ENCODE measurements around the gene CD109.
A peak's percentile ranks its signal among the peaks of the same experiment; 100 is the strongest.

The CD109 gene

DNA sequence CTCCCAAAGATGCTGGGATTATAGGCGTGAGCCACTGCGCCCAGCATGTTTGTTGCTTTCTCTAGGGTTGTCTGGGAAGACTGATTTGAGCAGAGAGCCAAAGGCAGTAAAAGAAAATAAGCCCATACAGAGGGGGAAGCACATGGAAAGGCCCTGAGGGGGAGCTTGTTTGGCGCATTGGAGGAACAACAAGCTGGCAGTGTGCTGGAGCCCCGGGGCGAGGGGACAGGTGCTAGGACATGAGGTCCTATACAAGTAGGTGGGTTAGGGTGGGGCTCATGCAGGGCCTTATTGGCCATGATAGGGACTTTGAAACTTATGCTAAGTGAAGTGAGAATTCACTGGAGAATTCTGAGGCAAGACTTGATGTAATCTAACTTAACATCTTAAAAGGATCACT is 35.3 kb downstream of the CD109 start:
- DNase-seq, result no peak

DNA sequence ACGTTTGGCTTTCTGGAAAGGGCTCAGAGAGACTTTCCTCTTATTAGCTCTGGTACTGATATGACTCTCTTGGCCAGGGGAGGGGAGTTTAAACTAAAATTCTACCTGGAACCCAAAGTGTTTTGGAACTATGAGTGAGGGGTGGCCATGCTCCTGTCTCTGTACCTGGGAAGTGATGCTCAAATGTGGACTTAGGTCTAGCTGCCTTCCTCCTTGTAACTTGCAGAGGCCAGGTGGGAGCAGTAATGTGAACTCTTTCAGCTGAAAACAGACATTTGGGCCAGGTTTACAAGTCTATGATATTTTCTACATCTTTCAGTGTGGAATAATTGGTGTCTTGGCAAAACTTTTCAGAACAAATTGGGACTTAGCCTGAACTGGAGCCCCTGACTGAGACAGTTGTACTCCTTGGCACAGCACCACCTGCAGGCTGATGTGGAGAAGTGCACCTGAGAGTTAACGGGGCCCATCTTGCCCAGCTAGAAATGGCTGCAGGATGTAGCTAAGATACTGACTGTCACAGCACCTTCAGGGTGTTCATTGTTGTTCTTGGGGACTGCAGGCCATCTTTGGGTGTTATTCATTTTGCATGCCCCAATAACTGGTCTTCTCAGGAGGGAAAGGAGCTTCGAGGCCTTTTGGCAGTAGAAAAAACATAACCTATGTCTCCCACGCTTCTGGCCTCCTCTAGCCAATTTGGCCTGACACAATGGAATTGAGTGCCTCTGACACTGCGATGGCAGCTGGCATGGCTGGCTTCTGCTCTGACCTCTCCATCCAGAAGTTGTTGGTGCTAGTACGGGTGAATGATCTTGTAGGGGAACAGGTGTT is 37.1 kb downstream of the CD109 start:
- peak; percentile 61 for DNase-seq

DNA sequence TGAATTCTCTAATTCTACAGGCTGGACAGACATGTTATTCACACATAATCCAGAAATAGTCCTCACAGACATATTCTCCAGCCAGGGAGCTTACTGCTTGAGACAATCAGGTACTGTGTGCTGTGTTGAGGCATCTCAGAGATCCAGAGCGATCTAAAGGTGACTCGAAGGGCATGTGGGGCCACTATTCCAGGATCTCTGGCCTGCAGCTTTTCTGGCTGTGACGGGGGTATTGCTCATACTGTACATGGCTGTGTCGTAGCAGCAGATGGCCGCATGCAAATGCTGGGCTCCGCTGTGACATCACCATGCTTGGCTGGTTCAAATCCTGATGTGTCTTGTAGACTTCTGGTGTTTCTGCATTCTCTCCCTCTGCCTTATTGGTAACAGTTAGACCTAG is 37.8 kb downstream of the CD109 start:
- DNase-seq, result no peak

DNA sequence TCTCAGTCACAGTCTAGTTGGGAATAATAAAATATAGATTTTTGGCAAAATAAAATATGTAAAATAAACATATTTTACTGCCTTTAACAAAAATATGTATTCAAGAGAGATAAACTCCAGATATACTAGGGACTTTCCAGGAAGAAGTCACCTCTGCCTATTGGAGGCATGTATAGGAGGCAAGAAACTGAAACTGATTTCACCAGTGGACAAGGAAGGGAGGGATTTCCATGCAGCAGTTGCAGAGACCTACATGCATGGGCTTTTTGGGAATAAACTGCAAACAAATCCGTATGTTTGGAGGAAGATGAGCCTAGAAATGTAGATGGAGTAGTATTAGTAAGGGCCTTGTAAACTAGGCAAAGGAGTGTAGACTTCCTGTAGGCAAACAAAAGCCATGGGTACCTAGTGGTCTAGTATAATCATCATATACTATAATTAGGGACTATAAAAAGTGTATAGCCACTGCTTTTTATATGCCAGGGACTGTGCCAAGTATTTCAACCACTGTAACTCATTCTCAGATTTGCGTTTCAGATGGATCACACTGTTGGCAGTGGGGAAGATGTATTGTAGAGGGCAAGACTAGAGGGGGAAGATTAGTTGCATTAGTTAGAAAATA is 38.9 kb downstream of the CD109 start:
- no peak for DNase-seq

DNA sequence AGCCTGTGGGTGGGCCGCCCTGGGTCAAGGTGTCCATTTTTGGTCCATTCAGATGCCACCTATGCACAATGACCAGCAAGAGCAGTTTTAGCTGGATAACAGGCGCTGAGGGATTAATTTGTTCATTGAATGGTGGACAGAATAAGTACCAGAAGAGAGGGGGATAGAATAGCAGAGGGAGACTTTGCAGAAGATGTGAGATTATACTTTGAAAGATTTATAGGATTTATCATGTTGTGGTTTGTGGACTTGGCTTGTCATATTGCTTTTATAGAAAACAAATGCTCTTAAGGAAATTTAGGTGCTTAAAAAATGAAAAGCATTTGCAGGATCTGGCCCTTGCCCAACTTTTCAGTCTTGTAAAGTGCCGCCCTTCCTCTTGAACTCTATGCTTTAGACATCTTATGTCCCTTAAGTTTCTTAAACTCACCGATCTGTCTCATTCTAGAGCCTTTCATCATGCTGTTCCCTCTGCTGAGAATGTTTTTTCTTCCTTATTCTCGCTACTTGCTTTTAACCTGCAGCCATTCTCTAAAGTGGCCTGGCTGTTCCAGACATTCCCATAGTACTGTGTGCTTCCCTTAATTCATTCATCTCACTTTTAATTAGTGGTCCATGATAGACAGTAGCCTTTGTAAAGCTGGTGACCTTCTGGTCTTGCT is 42.5 kb downstream of the CD109 start:
- DNase-seq, result no peak

DNA sequence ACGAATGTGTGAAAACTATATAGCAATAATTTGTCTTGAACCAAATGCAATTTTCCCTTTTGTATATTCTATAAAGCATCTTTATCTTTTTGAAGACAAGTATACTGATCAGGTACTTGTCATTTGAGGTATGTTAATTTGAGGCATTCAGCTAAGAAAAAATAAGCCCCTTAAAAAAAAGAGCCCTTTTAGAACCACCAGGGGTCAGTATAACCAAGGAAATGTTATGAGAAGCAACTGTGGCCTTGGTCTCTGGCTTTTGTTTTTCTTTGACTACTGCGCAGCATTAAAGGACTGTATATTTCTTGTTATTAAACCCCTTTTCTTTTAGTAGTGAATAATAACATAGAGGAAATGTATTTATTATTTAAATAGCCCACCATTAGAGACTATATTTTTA is 43.1 kb downstream of the CD109 start:
- no peak for DNase-seq

DNA sequence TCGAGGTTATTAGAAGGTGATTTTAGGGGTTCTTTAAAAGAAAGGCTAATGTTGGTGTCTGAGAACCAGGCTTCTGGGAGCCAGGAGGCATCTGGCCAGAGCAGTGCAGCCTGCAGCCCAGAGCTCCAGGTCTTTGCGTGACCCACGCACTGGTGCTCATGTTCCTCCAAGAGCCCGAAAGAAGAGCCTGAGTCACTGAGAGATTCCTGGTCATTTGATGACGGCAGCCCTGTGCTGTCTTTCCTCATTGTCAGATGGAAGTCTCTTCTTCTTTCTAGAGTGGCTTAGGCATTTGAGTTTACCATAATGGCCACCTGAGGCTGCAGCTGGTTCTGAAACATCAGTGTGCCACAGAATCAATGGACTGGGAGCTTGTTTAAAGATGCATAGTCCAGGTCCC is 46.4 kb downstream of the CD109 start:
- DNase-seq, result no peak

DNA sequence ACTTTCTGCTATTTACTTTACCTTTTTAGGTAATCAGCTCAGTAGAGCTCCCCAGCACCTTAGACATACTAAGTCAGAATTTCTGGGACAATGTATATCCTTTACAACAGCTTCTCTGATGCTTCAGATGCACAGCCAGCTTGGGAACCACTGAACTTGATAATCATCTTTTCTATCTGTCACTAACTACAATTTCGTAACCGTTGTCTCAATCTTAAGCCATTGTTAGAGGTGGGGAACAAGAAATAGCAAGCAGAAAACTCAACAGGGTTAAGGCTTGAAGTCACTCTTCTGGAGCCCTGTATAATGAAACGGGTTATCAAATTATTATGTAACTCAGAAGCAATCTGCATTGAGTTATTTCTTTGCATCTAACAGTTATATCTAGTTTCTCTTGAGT is 47.1 kb downstream of the CD109 start:
- no peak for DNase-seq

DNA sequence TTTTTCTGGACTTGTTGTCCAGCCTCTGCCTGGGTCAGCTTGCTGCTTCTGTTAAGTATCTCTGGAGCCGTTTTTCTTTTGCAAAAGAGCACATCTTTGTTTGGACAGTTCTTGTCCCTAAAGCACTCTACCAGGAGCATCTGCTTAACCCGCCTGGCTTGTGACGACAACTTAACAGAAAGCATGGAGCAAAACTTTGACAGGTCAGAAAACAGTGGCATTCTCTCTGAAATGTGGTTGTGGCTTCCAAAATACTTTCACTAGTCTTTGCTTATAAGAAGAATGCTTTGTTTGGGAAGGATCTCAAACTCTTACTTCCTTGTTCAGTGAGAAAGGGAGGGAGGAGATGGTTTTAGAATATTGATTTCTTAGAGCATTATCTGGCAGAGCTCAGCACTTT is 47.6 kb downstream of the CD109 start:
- no peak for DNase-seq

DNA sequence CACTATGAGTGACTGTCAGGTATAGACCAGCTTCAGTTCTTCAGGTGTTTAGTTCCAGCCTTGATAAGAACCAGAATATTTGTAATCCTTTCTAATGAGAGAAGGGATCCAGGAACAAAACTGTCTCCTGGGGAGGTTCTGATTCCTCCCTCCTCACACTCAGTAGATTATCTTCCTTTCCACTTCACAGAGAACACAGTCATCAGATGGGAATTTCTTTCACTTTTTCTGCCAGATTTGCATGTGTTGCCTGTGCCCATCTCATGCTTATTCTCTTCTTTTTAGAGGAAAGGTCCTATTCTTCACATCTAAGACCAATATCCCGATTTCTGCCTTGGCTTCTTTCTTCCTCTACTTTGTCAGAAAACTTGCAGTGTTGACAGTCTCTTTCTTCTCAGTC is 50.8 kb downstream of the CD109 start:
- DNase-seq, result no peak

DNA sequence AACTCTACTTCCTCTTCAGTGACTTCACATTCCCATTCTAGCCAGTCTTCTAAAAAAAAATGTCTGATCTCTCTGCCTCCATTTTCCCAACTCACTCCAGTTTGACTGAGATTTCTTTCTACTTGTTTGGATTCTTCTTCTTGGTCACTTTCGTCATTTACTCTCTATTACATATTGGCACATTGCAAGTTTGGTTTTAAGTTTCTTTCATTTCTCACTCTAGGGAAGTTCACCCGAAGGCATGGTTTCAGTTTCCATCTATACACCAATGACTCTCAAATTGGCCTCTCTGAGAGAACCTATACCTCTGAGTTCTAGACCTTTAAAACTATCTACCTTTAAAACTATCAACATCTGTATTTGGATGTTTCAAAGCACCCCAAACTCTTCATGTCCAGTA is 51.3 kb downstream of the CD109 start:
- DNase-seq, result no peak

DNA sequence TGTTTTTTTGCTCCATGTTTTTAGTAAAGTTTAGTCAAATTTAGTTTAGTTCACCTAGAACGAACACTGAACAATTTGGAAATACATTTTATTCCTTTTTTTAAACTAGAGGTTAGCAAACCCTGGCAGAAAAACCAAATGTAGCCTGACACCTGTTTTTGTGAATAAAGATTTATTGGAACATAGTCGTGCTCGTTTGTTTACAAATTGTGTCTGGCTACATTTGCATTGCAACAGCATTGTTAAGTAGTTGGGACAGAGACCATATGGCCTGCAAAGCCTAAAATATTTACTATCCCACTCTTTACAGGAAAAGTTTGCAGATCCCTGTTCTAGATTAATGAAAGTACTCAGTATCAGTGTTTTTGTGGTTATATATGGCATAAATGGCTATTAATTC is 56.9 kb downstream of the CD109 start:
- no peak for DNase-seq

DNA sequence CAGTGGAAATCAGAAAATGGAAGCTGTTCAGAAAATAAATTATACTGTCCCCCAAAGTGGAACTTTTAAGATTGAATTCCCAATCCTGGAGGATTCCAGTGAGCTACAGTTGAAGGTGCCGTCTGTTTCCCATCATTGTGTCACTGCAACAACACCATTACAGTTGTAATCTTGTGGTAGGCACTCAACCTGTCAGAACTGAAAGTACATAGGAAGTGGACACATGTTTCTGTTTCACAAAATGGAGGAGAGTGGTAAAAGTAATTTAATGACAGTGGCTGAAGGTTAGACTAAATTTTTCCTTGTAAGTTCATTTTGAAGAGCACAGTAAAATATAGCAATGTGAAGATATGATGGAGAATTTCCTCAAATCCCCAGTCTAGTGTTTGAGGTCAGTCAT is 70.0 kb downstream of the CD109 start:
- DNase-seq, result no peak

DNA sequence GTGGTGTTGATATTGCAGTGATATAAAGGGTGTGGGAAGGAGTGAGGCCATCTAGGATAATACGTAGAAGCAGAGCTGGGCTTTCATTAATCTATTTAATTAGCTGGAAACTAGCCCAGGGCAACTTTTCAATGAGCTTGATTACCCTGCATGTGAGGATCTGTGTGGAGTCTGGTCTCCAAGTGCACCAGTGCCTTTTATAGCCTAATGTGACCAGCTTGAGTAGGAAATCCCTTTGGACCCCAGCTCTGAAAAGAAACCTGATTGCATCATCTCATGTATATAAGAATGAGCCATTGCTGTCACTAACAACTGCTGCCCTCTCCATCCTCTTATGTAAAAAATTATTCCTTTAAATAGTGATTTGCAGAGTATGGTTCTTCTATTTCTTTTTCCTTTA is 72.6 kb downstream of the CD109 start:
- no peak for DNase-seq

DNA sequence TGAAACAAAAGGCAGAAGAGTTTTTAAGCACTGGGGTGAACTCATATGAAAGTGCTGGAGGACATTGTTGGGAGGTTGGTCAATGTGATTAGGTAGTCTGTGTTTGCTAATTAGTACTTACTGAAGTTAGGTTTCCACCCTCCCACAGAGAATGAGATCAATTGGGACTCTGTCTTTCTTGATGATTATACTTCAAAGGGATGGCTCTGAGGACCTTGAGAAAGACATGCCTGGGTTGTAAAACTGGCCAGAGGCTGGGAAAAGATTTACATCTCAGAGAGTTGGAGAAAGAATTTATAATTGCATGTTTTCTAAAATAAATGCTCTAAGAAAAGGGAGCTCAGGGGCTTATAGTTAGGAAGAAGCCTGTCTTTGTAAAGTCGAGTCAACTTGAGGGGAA is 74.0 kb downstream of the CD109 start:
- DNase-seq, result no peak

DNA sequence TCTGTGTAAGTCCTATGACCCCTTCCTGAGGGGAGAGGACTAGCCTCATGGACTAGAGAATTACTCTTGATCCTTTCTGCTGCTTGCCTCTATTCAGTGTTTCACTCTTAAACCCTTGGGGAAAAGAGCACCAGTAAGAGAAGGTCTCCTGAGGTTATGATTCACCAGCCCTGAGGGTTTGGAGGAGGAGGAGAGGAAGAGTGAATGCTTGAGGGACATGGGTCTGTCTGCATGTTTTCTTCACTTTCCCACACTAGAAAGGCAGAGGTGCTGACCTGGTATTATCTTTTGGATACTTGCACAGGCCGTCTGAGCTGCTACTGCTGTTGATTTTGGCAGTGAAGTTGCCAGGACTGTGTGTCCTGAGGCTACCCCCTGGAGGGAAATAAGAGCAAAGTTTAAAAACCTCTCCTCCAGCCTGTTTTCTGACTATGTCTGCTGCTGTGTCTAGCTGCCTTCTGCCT is 78.3 kb downstream of the CD109 start:
- DNase-seq, result no peak

DNA sequence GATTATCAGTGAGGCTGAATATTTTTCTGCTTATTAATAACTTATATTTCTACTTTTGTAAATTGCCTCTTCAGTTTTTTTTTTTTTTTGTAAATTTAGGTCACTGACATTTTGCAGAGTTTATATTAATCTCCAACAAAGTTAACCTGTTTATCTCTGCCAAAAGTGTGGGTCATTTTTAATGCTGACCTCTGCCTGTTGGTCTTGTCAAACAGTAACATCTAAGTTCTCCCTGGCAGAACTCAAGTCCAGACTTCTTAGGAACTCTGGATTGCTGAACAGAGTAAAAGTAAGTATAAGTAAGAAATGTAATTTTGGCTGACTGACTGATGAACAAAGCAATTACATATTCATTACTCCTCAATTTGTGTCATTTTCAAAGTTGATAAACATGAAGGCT is 83.9 kb downstream of the CD109 start:
- DNase-seq, result no peak

DNA sequence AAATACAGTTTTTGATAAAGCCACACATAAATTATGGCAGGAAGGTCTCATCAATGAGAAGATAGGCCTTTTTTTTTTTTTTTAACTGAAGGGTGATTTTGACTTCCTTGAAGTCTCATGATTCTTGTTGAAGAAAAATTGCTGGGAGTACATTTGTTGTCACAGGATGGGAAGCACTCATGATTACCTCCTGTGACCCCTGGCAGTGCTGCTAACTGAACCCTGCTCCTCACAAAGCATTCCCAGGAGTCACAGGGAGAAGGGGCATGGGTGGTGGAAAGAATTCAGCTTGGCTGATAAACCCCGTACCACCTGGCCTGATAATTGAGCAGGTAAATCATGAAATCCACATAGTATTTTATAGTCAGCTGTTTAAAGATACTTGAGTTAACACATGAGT is 86.9 kb downstream of the CD109 start:
- DNase-seq, result no peak

DNA sequence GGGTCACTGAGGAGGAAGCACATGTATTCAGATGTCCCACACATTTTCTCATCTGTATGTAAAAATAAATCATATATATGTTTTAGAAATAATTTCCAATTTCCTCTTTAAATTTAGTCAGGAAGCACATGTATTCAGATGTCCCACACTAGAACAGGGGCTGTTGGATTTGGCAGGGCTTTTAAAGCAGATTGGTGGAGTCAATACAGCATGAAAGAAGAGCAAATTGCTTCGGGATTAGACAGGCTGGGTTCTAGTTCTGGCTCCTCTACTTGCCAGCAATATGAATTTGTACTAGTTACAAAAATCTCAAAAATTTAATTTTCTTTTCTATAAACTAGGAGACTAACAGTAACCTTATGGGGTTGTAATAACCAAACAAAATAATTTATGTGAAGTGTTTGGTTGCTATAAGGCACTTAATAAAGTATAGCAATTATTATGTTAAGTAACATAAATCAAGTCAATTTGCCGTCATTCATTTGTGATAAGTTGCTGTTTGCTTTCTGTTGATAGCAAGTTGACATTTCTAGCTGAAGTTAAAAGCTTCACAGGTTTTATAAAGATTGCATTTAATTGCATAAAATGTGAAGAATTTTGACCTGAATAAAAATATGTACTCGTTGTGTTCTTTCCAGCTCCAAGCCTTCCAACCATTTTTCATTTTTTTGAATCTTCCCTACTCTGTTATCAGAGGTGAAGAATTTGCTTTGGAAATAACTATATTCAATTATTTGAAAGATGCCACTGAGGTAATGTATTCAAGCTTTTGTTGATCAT is 88.9 kb downstream of the CD109 start:
- no peak for DNase-seq

DNA sequence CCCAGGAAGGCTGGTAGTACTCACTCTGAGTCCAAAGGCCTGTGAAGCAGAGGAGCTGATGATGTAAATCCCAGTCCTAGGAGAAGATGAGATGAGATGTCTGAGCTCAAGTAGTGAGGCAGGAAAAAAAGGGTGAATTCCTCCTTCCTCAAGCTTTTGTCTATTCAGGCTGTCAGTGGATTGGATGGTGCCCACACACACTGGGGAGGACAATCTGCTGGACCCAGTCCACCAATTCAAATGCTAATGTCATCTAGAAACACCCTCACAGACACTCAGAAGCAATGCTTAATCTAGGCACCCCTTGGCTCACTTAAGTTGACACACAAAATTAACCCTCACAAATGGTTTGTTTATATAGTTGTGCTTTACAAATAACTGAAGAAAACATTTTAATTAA is 94.6 kb downstream of the CD109 start:
- no peak for DNase-seq

DNA sequence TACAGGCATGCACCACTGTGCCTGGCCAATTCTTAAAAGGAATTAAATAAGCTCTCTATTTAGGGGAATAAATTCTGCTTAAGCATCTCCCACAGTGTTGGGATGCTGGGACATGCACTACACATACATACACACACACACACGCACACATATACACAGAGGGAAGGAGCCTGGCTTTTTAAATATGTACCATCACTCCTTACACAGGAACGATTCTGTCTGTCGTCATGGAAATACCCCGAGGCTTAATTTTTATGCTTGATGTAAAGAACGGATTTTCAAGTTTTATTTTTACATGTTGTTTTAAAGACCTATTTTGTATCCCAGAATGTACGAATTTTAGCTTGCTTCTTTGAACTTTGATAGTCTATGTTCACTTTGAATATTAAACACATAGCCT is 95.3 kb downstream of the CD109 start:
- DNase-seq, result no peak

DNA sequence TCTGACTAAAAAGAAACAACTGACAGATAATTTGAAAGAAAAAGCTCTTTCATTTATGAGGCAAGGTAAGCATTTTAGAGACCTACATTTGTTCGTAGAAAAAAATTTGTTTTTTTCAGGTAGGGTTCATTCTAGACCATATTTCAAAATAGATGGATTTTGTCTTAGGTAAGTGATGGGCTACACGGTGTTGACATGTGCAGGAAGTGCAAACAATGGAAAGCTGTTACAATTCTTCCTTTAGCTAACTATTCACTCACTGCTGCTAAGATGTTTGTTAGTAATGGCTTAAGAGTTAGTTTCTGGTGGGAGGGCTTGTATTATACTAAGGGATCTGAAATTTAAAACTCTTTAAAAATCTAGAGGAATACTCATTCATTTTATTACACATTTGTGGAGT is 96.7 kb downstream of the CD109 start:
- no peak for DNase-seq

DNA sequence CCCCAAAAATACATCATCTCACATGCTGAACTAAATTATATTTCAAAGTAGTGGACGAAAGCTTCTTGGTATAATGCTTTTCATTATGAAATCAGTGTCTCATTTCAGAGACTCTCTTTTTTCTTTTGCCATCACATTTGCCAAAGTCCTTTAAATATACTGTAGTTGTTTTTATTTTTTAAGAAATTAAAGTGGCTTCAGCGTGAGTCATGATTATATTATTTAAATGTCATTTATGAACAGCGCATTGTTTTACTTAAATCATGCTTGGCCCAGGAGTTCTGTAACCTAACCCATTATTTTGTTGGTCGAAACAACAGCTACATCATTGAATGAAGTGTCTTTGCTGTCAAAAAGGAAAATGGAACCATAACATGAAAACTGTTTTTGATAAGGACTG is 100.9 kb downstream of the CD109 start:
- DNase-seq, result no peak

DNA sequence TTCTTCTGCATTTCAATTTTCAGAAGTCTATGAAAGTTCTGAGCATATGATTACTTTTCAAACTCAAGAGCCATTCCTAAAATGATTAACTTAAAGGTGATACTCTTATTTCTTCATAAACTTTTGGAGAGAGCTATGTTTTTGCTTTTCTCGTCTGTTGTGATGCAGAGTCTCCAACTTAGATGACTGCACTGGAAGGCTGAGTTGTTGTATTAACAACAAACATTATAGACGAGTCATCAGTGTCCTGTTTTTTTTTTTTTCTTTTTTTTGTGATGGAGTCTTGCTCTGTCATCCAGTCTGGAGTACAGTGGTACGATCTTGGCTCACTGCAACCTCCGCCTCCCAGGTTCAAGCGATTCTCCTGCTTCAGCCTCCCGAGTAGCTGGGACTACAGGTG is 101.9 kb downstream of the CD109 start:
- DNase-seq, result no peak
